Subcutaneous adipose tissue (tissue), 4 donors: ENCODE results near the gene METTL25B. TPM values are rescaled to one million over a fixed set of nuclear protein-coding genes. Genes with fewer than 3 reads are reported as not detected.

Source experiments
- total RNA-seq, 4 donors: library from RNA; depleted of rRNA; stranded (reverse); fragments of >200 nt; gene quantifications; one replicate each; pipeline ENCODE4 v1.1.0, GENCODE V29; 2016
- TF ChIP-seq, protein P1 (sequence below): fragments of 450-650 bp; IDR thresholded peaks from one replicate; pipeline ENCODE4 v1.5.1; 2016; ENCODE audit warnings: low read depth, mild to moderate bottlenecking, control low read depth, antibody characterized with exemption, moderate library complexity

The METTL25B gene
- total RNA-seq, 4 donors from 2014 or later = 20.5 to 29.2 (median 23.0) TPM

- TF ChIP-seq, protein P1, sequence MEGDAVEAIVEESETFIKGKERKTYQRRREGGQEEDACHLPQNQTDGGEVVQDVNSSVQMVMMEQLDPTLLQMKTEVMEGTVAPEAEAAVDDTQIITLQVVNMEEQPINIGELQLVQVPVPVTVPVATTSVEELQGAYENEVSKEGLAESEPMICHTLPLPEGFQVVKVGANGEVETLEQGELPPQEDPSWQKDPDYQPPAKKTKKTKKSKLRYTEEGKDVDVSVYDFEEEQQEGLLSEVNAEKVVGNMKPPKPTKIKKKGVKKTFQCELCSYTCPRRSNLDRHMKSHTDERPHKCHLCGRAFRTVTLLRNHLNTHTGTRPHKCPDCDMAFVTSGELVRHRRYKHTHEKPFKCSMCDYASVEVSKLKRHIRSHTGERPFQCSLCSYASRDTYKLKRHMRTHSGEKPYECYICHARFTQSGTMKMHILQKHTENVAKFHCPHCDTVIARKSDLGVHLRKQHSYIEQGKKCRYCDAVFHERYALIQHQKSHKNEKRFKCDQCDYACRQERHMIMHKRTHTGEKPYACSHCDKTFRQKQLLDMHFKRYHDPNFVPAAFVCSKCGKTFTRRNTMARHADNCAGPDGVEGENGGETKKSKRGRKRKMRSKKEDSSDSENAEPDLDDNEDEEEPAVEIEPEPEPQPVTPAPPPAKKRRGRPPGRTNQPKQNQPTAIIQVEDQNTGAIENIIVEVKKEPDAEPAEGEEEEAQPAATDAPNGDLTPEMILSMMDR = no peak
Measured at GRCh38 chr1:156751451-156751756, 23.1 kb downstream of the METTL25B start, which contains the start of gene HDGF. Gene HDGF, minus strand, starts transcription at chr1:156751675. Its CDS starts 246 bp downstream, at chr1:156751429.

- TF ChIP-seq, protein P1 = no peak
Measured at GRCh38 chr1:156751757-156752481, 23.6 kb downstream of the METTL25B start.

DNA sequence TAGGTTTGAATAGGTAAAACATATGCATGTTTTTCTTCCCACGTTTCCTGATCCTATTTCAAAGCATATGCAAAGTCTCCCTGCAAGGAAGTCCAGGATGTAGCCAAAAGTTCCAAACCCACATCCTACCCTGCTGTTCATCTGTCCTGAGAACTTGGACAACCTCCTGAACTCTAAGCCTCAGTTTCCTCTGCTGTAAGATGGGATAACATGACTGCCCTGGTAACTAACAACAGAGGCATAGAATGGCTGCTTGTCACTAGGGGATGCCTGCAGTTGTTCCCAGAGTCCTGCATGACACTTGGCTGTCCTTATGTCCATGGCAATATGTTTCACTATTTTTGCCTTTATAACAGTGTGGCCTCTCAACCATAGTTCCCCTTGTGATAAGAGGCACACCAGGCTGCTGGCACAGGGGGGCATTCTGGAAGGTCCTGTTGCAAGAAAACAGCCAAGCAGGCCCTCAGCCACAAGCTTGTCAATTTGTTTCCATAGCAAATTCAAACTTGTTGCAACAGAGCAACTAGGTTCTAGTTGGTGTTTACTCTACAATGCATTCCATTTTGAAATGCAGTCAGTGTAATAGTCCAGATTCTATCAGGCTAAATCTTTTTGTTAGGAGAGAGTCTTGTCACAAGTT is 24.7 kb downstream of the METTL25B start:
- TF ChIP-seq, protein P1 = no peak

DNA sequence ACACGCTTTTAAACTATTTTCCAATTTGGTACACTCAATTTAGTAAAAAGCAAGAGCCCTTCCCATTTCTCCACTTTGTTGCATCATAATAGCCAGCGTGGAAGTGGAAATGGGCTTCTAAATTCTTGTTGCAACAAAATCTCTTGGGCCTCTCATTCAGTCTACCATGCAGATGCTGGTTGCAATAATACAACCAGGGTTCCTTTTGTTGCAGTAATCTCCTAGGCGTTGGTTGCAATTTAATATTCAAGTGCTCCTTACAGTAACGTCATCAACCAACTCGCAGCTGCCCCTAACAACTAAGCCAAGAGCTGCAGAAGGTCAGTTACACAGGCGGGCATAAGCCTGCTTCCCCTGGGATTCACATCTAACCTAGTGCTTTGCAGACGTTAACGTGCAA is 25.9 kb downstream of the METTL25B start:
- TF ChIP-seq, protein P1 = no peak

GRCh38 chr1:156755527-156755950 is 27.3 kb downstream of the METTL25B start:
- TF ChIP-seq, protein P1 = no peak

DNA sequence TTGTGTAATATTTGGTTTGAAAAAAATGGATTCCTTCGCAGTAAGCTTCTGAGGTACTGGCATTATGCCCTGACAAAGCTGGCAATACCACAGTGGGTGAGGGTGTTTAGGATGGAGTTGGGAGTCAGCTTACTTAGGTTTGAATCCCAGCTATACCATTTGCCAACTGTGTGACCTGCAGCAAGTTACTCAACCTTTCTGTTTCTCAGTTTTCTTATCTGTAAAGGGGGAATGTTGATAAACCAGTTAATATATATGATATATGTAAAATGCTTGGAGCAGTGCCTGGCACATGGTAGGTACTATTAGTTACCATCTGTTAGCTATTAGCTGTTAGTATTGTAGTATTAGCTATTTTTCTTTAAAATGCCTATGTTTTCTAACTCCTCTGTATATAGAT is 28.1 kb downstream of the METTL25B start:
- TF ChIP-seq, protein P1 = no peak

GRCh38 chr1:156760092-156760795 is 32.0 kb downstream of the METTL25B start:
- TF ChIP-seq, protein P1 = no peak
